Nephron (organoid): ENCODE measurements around the gene SENP6.

ENCODE experiments used
- H3K27ac Mint-ChIP-seq, 3 experiments: 2 replicates each; pipeline ENCODE4 v1.8.0; 2020; ENCODE audit warnings: mixed read lengths in 3 of 3, mild to moderate bottlenecking in 2 of 3, moderate library complexity in 1 of 3
- H3K27me3 Mint-ChIP-seq: 2 replicates; pipeline ENCODE4 v1.8.0; 2021; ENCODE audit warnings: low read depth, mild to moderate bottlenecking, moderate library complexity, mixed read lengths
- H3K36me3 Mint-ChIP-seq: 2 replicates; pipeline ENCODE4 v1.8.0; 2020; ENCODE audit warnings: low read depth, mixed read lengths
- H3K4me1 Mint-ChIP-seq: 2 replicates; pipeline ENCODE4 v1.8.0; 2020; ENCODE audit warnings: mixed read lengths
- H3K4me3 Mint-ChIP-seq, 3 experiments: 2 replicates each; pipeline ENCODE4 v1.8.0; 2020; ENCODE audit warnings: mild to moderate bottlenecking in 3 of 3, mixed read lengths in 3 of 3, moderate library complexity in 2 of 3
- H3K9me3 Mint-ChIP-seq: 2 replicates; pipeline ENCODE4 v1.8.0; 2020; ENCODE audit warnings: mixed read lengths
- TF ChIP-seq, protein P1 (sequence below), 3 experiments: fragments of 200-600 bp; sonication (generic); IDR thresholded peaks; one replicate each; pipeline ENCODE4 v1.5.0; 2021; ENCODE audit warnings: antibody characterized with exemption in 3 of 3; ENCODE audit not compliant: unreplicated experiment in 3 of 3

SENP6 gene

DNA sequence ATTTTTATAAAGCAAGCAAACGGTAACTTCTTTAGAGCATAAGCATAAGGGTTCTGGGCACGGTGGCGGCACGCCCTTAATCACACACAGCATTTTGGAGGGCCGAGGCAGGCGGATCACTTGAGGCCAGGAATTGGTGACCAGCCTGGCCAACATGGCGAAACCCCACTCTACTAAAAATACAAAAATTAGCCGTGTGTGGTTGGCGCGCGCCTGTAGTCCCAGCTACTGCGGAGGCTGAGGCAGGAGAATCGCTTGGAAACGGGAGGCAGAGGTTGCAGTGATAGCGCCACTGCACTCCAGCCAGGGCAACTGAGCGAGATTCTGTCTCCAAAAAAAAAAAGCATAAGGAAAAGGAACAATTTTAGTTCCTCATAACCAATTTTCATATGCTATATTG lies 2.6 kb downstream of the SENP6 start:
- no peaks in the 10 kb centered on the region for H3K9me3 Mint-ChIP-seq
- peaks cover 27% of the 10 kb centered on the region for H3K36me3 Mint-ChIP-seq
- TF ChIP-seq, protein P1, sequence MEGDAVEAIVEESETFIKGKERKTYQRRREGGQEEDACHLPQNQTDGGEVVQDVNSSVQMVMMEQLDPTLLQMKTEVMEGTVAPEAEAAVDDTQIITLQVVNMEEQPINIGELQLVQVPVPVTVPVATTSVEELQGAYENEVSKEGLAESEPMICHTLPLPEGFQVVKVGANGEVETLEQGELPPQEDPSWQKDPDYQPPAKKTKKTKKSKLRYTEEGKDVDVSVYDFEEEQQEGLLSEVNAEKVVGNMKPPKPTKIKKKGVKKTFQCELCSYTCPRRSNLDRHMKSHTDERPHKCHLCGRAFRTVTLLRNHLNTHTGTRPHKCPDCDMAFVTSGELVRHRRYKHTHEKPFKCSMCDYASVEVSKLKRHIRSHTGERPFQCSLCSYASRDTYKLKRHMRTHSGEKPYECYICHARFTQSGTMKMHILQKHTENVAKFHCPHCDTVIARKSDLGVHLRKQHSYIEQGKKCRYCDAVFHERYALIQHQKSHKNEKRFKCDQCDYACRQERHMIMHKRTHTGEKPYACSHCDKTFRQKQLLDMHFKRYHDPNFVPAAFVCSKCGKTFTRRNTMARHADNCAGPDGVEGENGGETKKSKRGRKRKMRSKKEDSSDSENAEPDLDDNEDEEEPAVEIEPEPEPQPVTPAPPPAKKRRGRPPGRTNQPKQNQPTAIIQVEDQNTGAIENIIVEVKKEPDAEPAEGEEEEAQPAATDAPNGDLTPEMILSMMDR (IDR thresholded peaks at IDR 0.05; ENCODE audit: unreplicated experiment in 3 of 3) = no peak
- peaks cover 60% of the 10 kb centered on the region for H3K4me1 Mint-ChIP-seq
- no peaks in the 10 kb centered on the region for H3K27me3 Mint-ChIP-seq
- H3K27ac Mint-ChIP-seq = peak overlapping the region; percentile 99 to 100 (median 99)
- peak overlapping the region; percentile 96 to 100 (median 98) for H3K4me3 Mint-ChIP-seq

DNA sequence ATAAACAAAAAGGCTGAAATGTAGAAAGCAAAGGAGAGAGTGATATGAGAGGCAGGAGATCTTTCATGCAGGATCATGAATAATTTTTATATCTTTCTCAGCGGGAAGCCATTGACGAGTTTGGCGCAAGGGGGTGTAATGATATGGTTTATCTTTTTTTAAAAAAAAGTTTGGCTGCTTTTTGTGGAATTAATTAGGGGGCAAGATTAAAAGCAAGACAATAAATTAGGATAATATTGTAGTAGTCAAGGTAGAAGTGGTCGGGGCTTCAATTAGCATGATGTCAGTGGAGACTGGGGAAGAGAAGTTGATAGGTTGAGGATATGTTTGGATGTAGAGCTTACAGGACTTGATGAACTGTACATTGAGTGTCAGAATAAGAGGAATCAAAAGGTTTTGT lies 4.0 kb downstream of the SENP6 start:
- H3K27ac Mint-ChIP-seq = peak overlapping the region in 2 of 3 experiments; percentile 1 to 2
- H3K36me3 Mint-ChIP-seq = peaks cover 27% of the 10 kb centered on the region
- TF ChIP-seq, protein P1 (IDR thresholded peaks at IDR 0.05; ENCODE audit: unreplicated experiment in 3 of 3) = no peak
- H3K4me3 Mint-ChIP-seq = peak overlapping the region in 1 of 3 experiments; percentile 15
- H3K9me3 Mint-ChIP-seq = no peaks in the 10 kb centered on the region
- no peaks in the 10 kb centered on the region for H3K27me3 Mint-ChIP-seq
- H3K4me1 Mint-ChIP-seq = peaks cover 64% of the 10 kb centered on the region

DNA sequence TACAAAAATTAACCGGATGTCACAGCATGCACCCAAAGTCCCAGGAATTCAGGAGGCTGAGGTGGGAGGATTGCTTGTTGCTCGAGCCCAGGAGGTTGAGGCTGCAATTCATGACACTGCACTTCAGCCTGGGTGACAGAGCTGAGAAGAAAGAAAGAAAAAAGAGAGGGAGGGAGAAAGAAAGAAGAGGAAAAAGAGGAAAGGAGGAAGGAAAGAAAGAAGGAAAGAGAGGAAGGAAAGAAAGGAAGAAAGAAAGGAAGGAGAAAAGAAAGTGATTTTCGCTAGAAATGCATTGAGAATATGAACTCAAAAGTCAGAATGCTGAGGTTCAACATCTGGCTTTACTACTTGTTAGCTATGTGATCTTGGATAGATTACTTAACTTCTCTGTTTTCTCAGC lies 6.6 kb downstream of the SENP6 start:
- Mint-ChIP-seq H3K27me3 (no peaks in the 10 kb centered on the region), H3K27ac (peak overlapping the region in 2 of 3 experiments; percentile 42 to 57), H3K4me3 (no peak overlapping the region), H3K4me1 (peaks cover 77% of the 10 kb centered on the region), H3K9me3 (no peaks in the 10 kb centered on the region), H3K36me3 (peaks cover 27% of the 10 kb centered on the region)
- TF ChIP-seq, protein P1 (IDR thresholded peaks at IDR 0.05; ENCODE audit: unreplicated experiment in 3 of 3) = no peak

DNA sequence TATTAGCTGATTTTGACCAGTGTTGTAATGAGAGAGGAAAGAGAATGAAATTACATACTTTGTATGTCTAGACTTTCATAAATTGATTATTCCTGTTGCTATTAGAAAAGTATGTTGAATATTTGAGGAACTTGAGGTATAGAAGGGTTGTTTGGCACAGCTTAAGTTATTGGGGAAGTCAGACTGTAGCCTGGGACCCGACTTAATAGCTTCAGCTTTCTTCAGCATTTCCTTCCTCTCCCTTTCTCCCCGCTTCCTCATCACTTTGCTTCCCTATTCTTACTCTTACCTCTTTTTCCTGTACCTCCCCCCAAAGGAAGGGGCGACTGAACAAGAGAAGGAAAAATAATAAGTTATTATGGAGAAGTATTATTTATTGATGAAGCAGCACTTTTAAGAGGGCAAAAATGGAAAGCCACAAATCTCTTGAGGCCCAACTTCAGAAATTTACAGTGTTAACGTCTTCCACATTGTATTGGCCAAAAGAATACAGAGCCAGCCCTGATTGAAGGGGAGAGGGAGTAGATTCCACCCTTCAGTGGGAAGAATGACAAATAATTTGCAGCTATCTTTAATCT lies 7.4 kb downstream of the SENP6 start:
- no peaks in the 10 kb centered on the region for H3K27me3 Mint-ChIP-seq
- H3K27ac Mint-ChIP-seq = peak overlapping the region in 2 of 3 experiments; percentile 32 to 57
- peaks cover 72% of the 10 kb centered on the region for H3K4me1 Mint-ChIP-seq
- peak overlapping the region in 1 of 3 experiments; percentile 24 for H3K4me3 Mint-ChIP-seq
- no peaks in the 10 kb centered on the region for H3K9me3 Mint-ChIP-seq
- TF ChIP-seq, protein P1 (IDR thresholded peaks at IDR 0.05; ENCODE audit: unreplicated experiment in 3 of 3) = no peak
- peaks cover 26% of the 10 kb centered on the region for H3K36me3 Mint-ChIP-seq

DNA sequence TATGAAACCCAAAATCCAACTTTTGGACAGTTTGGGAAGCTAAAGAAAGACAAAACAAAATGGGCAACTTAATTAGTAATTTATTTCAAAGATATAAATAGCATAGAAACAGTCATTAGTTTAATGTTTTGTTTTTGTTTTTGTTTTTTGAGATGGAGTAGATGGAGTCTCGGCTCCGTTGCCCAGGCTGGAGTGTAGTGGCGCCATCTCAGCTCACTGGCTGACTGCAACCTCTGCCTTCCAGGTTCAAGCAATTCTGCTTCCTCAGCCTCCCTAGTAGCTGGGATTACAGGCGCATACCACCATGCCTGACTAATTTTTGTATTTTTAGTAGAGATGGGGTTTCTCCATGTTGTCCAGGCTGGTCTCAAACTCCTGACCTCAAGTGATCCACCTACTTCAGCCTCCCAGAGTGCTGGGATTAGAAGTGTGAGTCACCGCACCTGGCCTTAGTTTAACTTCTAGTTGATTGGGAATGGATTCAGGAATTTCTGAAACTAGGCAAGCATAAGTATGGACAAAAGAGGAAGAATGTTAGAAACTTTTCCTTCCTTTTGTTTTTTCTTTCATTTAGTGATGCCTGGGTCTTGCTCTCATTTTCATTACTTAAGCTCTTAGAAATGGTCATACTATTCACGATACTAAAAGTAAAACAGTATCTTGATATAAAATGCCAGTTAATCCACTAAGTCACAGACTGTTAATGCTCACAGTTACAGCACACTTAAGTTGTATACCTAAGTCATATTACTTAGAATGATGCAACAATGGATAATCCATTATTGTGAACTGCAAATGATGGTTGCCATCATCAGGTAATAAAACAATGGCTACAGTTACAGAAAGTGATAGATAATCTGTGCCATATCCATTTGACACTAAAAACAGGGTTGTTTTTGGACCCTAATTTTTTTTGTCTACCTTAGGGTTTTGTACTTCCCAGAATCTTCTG lies 8.2 kb downstream of the SENP6 start:
- no peaks in the 10 kb centered on the region for H3K27me3 Mint-ChIP-seq
- peak overlapping the region in 2 of 3 experiments; percentile 57 to 83 for H3K27ac Mint-ChIP-seq
- TF ChIP-seq, protein P1 (IDR thresholded peaks at IDR 0.05; ENCODE audit: unreplicated experiment in 3 of 3) = no peak
- no peak overlapping the region for H3K4me3 Mint-ChIP-seq
- peaks cover 23% of the 10 kb centered on the region for H3K36me3 Mint-ChIP-seq
- H3K9me3 Mint-ChIP-seq = no peaks in the 10 kb centered on the region
- H3K4me1 Mint-ChIP-seq = peaks cover 70% of the 10 kb centered on the region
